GOT3 (cell line): Measurements from ENCODE around the gene ZFYVE16.
"Not testable (repeated sequence)": the region's sequence is repeated elsewhere in the genome, so short reads cannot be mapped to it uniquely, and the experiment has no call there.

ENCODE experiments used
- DNase-seq: peaks from one replicate; lab custom pipeline; 2025; ENCODE audit warnings: mixed read lengths; lab: John Stamatoyannopoulos, UW

The ZFYVE16 gene

DNA sequence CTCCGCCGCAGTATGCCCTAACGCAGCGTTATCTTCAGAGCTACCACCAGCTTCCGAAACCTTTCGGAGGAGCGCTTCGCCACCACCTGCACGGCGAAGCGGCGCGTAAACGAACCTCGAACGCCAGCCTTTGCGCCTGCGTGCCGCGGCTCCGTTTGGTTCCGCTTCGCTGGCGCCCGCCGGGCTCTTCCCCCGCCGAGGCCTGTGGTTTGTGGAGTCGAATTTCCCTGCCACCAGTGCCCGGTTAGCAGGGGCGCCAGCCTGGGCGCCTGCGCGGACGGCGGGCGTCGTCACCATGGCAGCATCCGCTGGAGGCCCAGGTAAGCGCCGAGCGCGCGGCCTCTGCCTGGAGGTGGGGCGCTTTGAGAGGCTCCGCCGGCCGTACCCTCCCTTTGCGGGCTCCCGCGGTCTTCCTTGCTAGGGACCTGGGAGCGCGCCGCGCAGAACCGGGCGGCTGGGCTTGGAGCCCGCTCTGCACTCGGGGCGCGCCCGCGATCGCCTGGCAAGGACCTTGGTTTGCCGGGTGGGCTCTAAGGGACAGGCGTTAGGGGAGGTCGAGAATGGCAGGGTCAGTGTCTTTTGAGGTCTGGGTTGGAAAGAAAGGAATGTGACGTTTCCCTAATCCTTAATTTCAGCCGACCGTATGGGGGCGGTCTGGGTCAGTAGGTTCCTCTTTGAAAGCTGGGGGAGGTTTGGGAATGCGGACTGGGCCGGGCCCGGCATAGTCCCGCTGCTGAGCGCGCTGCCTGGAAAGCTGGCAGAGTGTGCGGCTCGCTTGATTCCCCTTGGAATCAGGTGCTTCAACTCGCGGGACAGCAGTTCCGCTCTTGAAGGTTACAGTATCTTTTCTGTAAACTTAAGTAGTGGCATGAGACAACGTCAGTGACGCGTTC lies 80.2 kb downstream of the ZFYVE16 start, which contains the start of gene FAM151B:
Gene FAM151B, plus strand, starts transcription at position 272 of the 893 bp plus-strand sequence. Its CDS starts 24 bp downstream, at position 296.
- DNase-seq: peak; percentile 60

DNA sequence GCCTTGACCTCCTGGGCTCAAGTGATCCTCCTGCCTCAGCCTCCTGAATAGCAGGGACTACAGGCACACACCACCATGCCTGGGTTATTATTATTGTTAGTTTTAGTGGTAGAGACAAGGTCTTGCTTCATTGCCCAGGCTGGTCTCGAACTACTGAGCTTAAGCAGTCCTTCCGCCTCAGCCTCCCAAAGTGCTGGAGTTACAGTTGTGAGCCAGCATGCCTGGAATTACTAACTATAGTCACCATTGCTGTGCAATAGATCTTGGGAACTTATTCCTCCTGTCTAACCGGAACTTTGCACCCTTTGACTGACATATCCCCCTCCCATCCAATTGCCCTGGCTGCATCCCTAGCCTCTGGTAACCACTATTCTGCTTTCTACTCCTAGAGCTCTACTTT lies 83.4 kb downstream of the ZFYVE16 start:
- DNase-seq: no peak

DNA sequence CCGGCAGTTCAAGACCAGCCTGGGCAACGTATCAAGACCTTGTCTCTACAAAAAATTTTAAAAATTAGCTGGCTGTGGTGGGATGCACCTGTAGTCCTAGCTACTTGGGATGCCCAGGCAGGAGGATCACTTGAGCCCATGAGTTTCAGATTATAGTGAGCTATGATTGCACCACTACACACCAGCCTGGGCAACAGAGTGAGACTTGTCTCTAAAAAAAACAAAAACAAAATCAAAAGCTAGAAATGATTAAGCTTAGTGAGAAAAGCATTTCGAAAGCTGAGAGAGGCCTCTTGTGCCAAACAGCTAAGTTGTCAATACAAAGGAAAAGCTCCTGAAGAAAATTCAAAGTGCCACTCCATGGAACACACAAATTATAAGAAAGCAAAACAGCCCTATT lies 84.9 kb downstream of the ZFYVE16 start:
- DNase-seq: no peak

DNA sequence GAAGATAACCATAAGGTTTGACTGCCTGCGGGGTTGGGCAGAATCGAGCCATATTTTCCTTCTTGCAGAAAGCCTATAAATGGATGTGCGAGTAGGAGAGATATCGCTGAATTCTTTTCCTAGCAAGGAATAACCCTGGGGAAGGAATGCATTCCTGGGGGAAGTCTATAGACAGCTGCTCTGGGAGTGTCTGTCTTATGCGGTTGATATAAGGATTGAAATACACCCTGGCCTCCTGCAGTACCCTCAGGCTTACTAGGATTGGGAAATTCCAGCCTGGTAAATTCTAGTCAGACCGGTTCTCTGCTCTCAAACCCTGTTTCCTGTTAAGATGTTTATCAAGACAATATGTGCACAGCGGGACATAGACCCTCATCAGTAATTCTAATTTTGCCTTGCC lies 85.6 kb downstream of the ZFYVE16 start:
- DNase-seq: not testable (repeated sequence)

DNA sequence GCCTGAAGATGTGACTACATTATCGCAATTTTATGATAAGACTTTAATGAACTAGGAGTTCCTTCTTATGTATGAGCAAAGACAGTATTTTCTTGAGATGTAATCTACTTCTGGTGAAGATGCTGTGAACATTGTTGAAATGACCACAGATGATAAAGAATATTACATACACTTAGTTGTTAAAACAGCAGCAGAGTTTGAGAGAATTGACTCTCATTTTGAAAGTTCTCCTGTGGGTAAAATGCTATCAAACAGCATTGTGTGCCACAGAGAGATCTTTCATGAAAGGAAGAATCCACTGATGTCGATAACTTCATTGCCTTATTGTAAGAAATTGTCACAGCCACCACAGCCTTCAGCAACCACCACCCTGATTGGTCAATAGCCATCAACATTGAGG lies 88.0 kb downstream of the ZFYVE16 start:
- no peak for DNase-seq

DNA sequence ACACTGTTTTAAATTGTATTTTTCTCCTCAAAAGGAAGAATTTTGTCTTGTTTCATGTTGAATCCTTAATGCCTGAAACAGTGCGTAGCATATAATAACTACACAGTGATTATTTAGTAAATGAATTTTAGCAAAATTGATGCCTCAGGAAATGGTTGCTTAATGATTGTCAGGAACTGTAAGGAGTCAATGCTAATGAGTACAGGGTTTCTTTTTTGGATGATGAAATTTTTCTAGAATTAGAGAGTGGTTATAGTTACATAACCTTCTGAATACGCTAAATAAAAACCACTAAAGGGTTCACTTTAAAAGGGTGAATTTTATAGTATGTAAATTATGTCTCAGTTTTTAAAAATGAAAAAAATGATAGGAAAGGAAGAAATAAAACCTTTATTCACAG lies 94.9 kb downstream of the ZFYVE16 start:
- no peak for DNase-seq

DNA sequence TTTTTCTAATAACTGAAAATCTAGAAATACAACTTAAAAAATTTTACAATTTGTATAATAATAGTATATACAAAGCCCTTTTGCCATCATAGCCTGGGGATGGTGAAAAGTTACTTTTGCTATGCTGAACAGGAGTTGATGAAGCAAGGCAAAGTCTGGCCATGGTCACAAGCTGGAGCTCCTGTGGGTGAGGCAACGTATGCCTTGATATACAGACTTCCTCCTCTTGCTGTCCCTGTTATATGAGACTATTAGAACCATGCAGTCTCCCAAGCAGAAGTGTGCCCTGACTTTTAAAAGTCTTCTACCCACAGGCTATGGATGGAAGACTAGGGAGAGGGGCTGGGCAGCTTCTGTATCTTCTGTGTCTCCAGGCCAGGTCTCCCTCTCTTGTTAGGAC lies 95.8 kb downstream of the ZFYVE16 start:
- DNase-seq: no peak

DNA sequence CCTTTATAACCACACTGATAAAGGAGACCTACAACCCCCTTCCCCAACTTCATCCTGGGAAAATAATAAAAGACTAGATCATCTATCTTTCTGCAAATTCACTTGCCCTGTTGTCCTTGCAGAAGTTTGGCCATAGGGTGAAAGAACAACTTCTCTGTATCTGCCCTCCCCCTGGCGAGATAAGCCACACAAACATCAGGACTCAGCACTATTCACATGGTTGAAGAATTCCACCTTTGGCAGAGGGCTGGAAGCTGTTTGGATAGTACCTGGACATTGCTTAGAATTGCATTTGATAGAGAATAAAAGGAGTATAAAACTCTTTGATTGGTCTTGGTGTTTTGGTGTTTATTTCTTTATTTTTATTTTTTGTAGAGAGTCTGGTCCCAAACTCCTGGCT lies 97.0 kb downstream of the ZFYVE16 start:
- DNase-seq: no peak

DNA sequence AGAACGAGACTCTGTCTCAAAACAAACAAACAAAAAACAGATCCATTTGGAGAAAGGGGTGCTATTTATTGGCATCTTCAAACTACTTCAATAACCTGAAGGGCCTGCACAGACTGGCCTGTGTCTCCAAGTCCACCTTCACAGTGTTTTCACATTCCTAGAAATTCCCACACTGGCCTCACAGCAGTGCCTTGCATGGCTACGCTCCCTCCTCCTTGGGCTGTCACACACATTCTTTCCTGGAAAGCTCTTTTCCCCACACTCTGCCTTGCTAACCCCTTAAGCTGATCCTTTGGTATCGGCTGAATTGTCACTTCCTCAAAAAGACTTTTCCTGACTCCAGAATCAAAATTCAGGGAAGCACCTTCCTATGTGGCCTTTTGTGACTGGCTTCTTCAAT lies 99.8 kb downstream of the ZFYVE16 start:
- DNase-seq: no peak

DNA sequence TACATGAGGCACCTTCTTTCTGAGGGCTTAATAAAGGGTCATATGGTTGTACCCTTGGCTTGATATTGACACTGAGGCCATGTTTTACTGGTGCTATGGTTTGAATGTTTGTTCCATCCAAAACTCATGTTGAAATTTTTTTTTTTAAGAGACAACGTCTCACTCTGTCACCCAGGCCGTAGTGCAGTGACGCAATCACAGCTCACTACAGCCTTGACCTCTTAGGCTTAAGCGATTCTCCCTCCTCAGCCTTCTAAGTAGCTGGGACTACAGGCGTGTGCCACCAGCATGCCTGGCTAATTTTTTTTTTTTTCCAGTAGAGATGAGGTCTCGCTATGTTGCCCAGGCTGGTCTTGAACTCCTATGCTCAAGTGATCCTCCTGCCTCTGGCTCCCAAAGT lies 101.0 kb downstream of the ZFYVE16 start:
- no peak for DNase-seq

DNA sequence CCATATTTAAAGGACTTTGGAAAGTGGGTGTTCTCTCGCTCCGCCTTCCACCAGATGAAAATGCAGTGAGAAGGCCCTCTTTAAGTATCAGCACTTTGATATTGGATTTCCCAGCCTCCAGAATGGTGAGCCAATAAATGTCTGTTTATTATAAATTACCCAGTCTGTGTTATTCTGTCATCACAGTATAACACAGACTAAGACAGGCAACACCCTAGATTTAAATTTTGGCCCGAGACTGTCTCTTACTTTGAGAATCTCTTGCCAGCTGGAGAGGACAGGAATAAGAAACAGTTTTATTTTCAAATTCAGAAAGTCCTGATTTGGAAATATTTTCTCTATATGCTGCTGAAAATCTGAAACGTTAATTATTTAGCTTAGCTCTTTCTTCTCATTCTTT lies 101.5 kb downstream of the ZFYVE16 start:
- no peak for DNase-seq

DNA sequence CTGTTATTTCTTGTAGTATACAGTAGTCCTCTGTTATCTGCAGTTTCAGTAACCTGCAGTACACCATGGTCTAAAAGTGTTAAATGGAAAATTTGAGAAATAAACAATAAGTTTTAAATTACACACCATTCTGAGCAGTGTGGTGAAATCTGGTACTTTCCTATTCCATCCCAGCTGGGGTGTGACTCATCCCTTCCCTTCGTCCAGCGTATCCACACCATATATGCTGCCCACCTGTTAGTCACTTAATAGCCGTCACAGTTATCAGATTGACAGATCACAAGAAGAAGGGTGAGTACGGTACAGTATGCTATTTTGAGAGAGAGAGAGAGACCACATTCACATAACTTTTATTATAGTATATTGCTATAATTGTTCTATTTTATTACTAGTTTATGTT lies 109.0 kb downstream of the ZFYVE16 start:
- no peak for DNase-seq
